ENCODE measurements around the gene SDHB.

DNA sequence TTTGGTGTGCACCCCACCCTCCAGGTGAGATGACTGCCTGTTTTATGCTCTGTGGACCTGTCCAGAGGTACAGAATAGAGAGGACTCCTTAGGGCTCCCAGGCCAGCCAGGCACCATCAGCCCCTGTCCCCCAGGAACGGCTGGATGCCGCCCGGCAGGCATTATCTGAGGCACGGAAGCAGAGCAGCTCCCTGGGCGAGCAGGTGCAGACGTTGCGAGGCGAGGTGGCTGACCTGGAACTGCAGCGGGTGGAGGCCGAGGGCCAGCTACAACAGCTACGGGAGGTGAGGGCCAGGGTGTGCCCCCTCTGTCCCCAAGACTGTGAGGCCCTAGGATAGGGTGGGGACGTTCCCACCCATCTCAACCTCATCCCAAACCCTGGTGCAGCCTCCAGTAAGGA is 84.2 kb downstream of the SDHB start:
- TF ChIP-seq, protein P1, sequence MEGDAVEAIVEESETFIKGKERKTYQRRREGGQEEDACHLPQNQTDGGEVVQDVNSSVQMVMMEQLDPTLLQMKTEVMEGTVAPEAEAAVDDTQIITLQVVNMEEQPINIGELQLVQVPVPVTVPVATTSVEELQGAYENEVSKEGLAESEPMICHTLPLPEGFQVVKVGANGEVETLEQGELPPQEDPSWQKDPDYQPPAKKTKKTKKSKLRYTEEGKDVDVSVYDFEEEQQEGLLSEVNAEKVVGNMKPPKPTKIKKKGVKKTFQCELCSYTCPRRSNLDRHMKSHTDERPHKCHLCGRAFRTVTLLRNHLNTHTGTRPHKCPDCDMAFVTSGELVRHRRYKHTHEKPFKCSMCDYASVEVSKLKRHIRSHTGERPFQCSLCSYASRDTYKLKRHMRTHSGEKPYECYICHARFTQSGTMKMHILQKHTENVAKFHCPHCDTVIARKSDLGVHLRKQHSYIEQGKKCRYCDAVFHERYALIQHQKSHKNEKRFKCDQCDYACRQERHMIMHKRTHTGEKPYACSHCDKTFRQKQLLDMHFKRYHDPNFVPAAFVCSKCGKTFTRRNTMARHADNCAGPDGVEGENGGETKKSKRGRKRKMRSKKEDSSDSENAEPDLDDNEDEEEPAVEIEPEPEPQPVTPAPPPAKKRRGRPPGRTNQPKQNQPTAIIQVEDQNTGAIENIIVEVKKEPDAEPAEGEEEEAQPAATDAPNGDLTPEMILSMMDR (IDR thresholded peaks at IDR 0.05), result no peak
- no peak for TF ChIP-seq EZH2 (IDR thresholded peaks at IDR 0.05)
